HG03558 (cell line): ENCODE data around the gene PTGES2.

Experiments
- ATAC-seq: cut with Tn5 transposase; IDR thresholded peaks from one replicate; pipeline ENCODE4 v1.9.1; 2021; ENCODE audit warnings: moderate number of reproducible peaks; ENCODE audit not compliant: unreplicated experiment; ENCODE audit errors: extremely low read depth

PTGES2 gene

GRCh38 chr9:128127568-128127989, at the start of gene PTGES2:
Gene PTGES2, minus strand, starts transcription at chr9:128127729. Its CDS starts 12 bp downstream, at chr9:128127717.
- peak; percentile 32 for ATAC-seq

GRCh38 chr9:128175726-128176125, 48.2 kb upstream of the PTGES2 start:
- ATAC-seq = no peak

- ATAC-seq = no peak
Measured at GRCh38 chr9:128175102-128175563, 47.6 kb upstream of the PTGES2 start.

GRCh38 chr9:128174062-128174461, 46.5 kb upstream of the PTGES2 start:
- no peak for ATAC-seq

DNA sequence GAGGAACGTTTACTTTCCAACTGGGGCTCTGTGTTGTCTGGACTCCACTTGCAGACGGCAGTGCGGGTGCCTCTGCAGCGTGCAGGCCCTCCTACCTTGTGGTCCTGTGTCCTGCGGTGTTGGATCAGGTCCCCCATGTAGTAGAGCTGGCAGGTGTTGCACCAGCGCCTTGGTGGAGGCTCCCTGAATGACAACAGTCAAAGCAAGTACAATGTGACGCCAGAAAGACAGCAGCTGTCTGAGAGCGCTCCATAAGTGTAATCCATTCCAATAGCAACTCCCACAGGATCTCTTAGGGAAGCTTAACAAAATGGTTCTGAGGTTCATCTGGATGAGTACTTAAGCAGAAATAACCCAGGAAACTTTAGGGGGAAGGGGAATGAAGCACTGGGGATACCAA, 42.4 kb upstream of the PTGES2 start:
- no peak for ATAC-seq

- ATAC-seq = no peak
Measured at GRCh38 chr9:128169492-128169891, 42.0 kb upstream of the PTGES2 start.

- ATAC-seq = no peak
Measured at GRCh38 chr9:128168731-128169308, 41.3 kb upstream of the PTGES2 start.

DNA sequence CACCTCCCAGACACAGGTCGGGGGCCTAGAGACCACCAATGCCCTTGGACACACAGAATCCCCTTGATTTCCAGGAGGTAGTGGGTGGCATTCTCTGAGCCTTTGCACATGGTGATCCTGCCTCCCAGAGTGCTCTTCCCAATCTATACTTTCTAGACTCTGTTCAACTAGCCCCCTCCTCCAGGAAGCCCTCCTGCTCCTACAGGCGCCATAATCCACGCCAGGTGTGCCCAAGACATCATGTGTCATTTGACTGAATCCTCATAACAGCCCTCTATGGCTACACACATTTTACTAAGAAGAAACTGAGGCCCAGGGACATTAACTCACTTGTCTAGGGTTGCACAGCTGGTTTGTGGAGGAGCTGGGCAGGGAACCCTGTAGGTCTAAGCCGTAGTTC, 39.7 kb upstream of the PTGES2 start:
- no peak for ATAC-seq

DNA sequence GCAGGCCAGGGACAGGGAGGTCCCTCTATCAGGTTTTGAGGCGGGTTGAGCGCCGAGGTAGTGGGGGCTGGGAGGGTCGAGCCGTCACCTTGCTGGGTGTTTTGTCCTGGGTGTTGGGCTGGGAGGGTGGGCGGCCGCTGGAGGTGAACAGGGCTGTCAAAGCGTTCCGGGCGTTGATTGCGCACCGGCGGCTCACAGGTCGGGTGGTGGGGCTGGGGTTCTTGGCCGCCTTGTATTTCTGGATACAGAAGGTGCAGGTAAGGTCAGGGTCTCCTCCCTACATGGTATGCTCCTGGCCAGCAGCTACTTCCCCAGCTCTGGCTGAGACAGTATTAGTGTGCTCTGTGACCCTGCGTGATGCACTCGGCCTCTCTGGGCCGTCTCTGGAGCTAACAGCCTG, 38.6 kb upstream of the PTGES2 start:
- no peak for ATAC-seq

DNA sequence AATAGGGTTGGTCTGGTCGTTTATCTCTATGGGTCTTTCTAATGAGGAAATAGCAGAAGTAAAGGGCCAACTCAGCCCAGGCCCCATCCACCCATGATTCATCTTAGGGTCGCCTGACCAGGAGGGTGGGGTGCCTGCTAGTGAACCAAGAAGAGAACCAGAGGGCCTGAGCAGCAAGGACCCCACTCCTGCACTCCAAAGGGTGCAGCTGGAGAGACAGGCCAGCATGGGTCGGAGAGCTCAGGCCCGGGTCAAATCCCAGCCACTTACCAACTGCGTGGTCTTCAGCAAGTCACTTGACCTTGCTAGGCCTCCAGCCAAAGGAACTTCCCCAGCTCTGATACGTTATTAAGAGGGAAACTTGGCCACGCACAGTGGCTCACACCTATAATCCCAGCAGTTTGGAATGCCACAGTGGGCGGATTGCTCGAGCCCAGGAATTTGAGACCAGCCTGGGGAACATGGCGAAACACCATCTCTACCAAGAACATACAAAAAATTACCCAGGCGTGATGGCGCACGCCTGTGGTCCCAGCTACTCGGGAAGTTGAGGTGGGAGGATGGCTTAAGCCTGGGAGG, 36.9 kb upstream of the PTGES2 start:
- no peak for ATAC-seq

- ATAC-seq = no peak
Measured at GRCh38 chr9:128163523-128164306, 36.2 kb upstream of the PTGES2 start.

GRCh38 chr9:128163027-128163515, 35.5 kb upstream of the PTGES2 start:
- ATAC-seq = no peak

DNA sequence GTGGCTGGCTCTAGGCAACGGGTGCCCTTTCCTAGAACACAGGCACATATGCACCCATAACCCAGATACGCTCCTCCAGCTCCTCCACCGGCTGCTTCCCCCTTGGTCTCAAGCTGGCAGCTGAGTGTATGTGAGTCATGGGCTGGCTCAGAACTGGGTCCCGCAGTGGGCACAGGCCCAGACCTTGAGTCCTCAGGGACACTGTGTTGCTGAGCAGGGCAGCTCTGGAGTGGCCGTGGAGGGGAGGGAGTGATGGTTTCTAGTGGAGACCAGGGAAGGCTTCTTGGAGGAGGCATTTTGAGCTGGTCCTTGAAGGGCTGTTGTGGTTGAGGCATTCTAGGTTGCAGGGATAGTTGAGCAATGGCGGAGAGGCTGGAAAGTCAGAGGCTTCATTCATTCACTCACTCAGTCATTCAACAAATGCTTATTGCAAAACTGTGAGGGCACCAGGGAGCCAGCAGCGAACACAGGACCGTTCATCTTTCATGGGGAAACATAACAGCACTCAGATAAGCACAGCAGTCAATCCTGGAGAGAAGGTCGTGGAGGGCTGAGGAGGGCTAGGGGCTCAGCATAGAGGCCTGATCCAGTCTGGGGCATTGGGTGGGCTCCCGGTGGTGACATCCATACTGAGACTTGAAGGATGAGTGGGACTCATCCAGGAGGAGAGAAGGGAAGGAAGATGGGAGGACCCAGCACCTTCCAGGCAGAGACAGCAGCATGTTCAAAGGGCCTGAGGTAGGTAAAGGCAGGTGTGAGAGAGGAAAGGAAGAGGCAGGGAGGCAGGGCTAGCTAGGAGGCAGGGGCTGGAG, 34.9 kb upstream of the PTGES2 start:
- ATAC-seq = no peak

- ATAC-seq = no peak
Measured at GRCh38 chr9:128161215-128161902, 33.8 kb upstream of the PTGES2 start.

DNA sequence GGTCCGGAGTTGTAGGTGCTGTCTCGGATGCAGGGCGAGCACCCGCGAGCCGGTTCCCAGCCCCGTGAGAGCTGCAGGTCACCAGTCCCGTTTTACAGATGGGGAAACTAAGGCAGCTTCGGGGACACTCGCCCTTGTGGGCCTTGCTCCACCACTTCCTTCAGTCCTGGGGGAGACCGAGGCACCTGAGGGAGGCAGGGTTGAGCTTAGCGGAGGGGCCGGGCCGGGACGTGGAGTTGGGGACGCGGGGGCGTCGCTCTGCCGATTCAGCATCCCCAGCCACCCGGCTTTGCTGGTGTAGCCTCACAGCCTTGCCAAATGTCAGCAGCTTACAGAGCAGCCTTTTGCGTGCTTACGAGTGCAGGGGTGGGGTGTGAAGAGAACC, 33.1 kb upstream of the PTGES2 start:
- ATAC-seq = no peak

DNA sequence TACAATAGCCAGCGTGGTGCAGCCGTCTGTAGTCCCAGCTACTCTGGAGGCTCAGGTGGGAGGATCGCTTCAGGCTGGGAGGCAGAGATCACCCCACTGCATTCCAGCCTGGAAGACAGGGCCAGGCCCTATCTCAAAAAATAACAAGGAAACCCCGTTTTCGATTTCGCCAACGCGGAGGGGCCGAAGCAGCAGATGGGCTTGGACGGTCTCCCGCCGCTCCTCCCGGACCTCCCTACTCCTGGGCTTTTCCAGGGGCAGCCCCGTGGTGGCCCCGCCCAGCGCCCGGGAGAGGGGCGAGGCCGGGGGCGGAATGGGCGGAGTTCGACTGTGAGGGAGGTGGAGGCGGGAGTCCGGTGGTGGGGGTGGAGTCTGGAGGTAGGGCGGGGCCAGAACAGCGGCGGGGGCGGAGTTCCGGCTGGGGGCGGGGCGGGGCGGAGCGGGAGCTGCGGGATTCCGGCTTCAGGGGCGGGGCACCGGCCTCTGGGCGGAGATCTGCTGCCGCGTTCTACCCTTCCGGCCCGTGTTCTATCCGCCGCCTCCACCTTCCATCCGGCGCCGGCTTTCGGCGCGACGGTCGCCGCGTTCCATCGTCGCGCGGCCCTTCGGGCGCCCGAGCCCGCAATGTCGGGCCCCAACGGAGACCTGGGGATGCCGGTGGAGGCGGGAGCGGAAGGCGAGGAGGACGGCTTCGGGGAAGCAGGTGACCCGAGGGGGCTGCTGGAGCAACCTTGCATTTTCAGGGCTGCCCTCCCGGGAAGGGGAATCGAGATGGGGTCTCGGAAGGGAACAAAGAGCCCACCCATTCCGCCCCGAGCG, 32.5 kb upstream of the PTGES2 start, which contains the start of gene BBLN:
TSS of gene BBLN (plus strand) at position 482 of the 819 bp plus-strand sequence. CDS start at position 625, 143 bp downstream.
- no peak for ATAC-seq

DNA sequence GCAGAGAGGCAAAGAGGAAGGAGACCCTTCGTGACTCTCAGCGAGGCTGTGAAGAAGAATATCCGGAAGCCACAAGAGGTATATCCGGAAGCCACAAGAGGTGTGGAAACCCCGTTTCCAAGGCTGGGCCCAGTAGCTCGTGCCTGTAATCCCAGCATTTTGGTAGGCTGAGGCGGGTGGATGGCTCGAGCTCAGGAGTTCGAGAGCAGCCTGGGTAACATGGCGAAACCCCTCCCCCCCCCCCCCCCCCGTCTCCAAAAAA, 31.9 kb upstream of the PTGES2 start:
- no peak for ATAC-seq

GRCh38 chr9:128155736-128156500, 28.4 kb upstream of the PTGES2 start:
- no peak for ATAC-seq
